Suprapubic skin (tissue), 4 donors: ENCODE measurements around the gene TRIM63. TPM values are rescaled to one million over a fixed set of nuclear protein-coding genes. Genes with fewer than 3 reads are reported as not detected.

ENCODE experiments used
- DNase-seq, 2 donors: peaks; one replicate each; pipeline ENCODE4 v3.0.0-alpha.2; 2019; ENCODE audit warnings: low spot score in 2 of 2
- H3K27ac ChIP-seq: fragments of 200-600 bp; sonication (generic); one replicate; pipeline ENCODE4 v1.5.1; 2019
- H3K27me3 ChIP-seq: fragments of 200-600 bp; sonication (generic); one replicate; pipeline ENCODE4 v1.5.1; 2019
- H3K36me3 ChIP-seq: fragments of 200-600 bp; sonication (generic); one replicate; pipeline ENCODE4 v1.5.1; 2019
- H3K4me1 ChIP-seq: fragments of 200-600 bp; sonication (generic); one replicate; pipeline ENCODE4 v1.5.1; 2019
- H3K4me3 ChIP-seq: fragments of 200-600 bp; sonication (generic); one replicate; pipeline ENCODE4 v1.5.1; 2019; ENCODE audit warnings: mild to moderate bottlenecking
- H3K9me3 ChIP-seq: fragments of 200-600 bp; sonication (generic); one replicate; pipeline ENCODE4 v1.5.1; 2019
- EP300 ChIP-seq: sonication (generic); formaldehyde crosslinking; IDR thresholded peaks from one replicate; pipeline ENCODE4 v1.6.1; 2017; ENCODE audit warnings: antibody characterized with exemption
- POLR2A ChIP-seq, 2 donors: fragments of 450-650 bp; IDR thresholded peaks; one replicate each; pipeline ENCODE4 v1.6.1; 2017; ENCODE audit warnings: antibody characterized with exemption in 2 of 2, mild to moderate bottlenecking in 2 of 2, moderate library complexity in 2 of 2
- POLR2AphosphoS5 ChIP-seq, 3 donors: sonication (generic); formaldehyde crosslinking; IDR thresholded peaks; one replicate each; pipeline ENCODE4 v1.6.1; 2017; ENCODE audit warnings: antibody characterized with exemption in 3 of 3
- WGBS: methylation state at CpG from one replicate; pipeline ENCODE4 v1.1.5; 2018; 5-methylcytosine and 5-hydroxymethylcytosine counted together
- total RNA-seq, 4 donors: library from RNA; depleted of rRNA; stranded (reverse); fragments of >200 nt; gene quantifications; one replicate each; pipeline ENCODE4 v1.1.0, GENCODE V29; 2016
- TF ChIP-seq, protein P1 (sequence below), 2 donors: fragments of 200-600 bp in 1 of 2; fragments of 450-650 bp in 1 of 2; sonication (generic) in 1 of 2; IDR thresholded peaks; one replicate each; pipeline ENCODE4 v1.5.1; 2016 to 2019; ENCODE audit warnings: antibody characterized with exemption in 2 of 2, mild to moderate bottlenecking in 1 of 2, moderate library complexity in 1 of 2

The TRIM63 gene
- total RNA-seq, 4 donors from 2014 or later = 0.42 to 2.4 (median 1.5) TPM

DNA sequence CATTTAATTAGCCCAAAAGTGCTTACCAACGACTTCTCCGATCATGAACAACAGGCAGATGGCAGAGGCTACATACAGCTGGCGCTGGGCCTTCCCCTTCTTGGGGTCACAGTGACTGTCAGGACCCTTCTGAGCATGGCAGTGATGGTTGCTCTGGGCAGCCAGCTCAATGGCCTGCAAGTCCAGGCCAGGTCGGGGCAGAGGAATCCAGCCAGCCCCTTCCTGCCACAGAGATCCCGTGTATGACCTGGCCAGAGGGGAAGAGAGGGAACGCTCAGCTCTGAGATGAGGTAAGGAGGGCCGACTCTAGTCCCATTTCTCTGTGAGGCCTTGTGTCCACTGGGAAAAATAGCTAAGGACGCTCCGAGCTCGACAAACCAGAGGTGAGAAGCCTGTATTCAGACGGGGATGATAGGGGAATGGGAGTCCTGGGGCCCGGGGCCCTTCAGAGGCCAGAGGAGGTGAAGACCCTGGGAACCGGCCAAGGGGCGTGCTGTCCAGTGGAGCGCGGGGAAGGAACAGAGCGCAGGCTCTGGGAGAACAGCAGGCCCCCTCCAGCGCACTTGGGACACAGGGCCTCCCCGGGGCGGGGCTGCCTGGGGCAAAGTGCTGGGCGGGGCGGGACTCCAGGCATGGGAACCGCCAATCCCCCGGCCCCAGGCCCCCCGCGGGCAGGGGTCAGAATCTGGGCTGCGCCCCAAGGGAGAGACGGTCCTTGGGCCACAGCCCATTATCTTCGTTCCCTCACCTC lies 22.3 kb downstream of the TRIM63 start:
- H3K4me1 ChIP-seq = peaks cover 20% of the 10 kb centered on the region
- no peak overlapping the region for H3K27ac ChIP-seq
- no peaks in the 10 kb centered on the region for H3K36me3 ChIP-seq
- 46% methylated on average over 18 of the region's 29 CpGs for WGBS
- peaks cover 75% of the 10 kb centered on the region for H3K27me3 ChIP-seq
- H3K4me3 ChIP-seq = peak overlapping the region; percentile 45
- H3K9me3 ChIP-seq = no peaks in the 10 kb centered on the region
- TF ChIP-seq, protein P1, sequence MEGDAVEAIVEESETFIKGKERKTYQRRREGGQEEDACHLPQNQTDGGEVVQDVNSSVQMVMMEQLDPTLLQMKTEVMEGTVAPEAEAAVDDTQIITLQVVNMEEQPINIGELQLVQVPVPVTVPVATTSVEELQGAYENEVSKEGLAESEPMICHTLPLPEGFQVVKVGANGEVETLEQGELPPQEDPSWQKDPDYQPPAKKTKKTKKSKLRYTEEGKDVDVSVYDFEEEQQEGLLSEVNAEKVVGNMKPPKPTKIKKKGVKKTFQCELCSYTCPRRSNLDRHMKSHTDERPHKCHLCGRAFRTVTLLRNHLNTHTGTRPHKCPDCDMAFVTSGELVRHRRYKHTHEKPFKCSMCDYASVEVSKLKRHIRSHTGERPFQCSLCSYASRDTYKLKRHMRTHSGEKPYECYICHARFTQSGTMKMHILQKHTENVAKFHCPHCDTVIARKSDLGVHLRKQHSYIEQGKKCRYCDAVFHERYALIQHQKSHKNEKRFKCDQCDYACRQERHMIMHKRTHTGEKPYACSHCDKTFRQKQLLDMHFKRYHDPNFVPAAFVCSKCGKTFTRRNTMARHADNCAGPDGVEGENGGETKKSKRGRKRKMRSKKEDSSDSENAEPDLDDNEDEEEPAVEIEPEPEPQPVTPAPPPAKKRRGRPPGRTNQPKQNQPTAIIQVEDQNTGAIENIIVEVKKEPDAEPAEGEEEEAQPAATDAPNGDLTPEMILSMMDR (IDR thresholded peaks at IDR 0.05) = no peak
- TF ChIP-seq EP300 (no peak), POLR2A (IDR thresholded peaks at IDR 0.05) (no peak), POLR2AphosphoS5 (IDR thresholded peaks at IDR 0.05) (no peak)
- no peak for DNase-seq

DNA sequence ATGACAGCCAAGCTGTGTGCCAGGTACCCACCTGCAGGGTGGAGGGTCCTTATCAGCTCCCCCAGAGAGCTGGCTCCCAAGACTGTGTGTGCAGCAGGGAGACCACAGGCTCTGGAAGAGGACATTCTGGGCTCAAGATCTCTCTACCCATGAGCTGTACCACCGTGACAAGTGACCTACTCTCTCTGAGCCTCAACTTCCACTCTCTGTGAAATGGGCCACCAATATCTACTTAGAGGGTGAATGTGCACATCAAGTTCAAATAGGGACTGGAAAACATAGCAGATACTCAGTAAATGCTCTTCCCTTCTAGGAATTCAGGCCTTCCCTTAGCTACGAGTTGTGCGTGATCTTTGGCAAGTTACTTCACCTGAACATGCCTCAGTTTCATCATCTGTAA lies 23.0 kb downstream of the TRIM63 start:
- 90% methylated on average over 3 of the region's 3 CpGs for WGBS
- H3K27ac ChIP-seq = no peak overlapping the region
- no peak for DNase-seq
- peaks cover 68% of the 10 kb centered on the region for H3K27me3 ChIP-seq
- no peaks in the 10 kb centered on the region for H3K9me3 ChIP-seq
- H3K4me1 ChIP-seq = peaks cover 20% of the 10 kb centered on the region
- H3K4me3 ChIP-seq = no peak overlapping the region
- TF ChIP-seq POLR2AphosphoS5 (IDR thresholded peaks at IDR 0.05) = no peak
- TF ChIP-seq EP300 = no peak
- no peak for TF ChIP-seq POLR2A (IDR thresholded peaks at IDR 0.05)
- TF ChIP-seq, protein P1 (IDR thresholded peaks at IDR 0.05) = no peak
- H3K36me3 ChIP-seq = no peaks in the 10 kb centered on the region

DNA sequence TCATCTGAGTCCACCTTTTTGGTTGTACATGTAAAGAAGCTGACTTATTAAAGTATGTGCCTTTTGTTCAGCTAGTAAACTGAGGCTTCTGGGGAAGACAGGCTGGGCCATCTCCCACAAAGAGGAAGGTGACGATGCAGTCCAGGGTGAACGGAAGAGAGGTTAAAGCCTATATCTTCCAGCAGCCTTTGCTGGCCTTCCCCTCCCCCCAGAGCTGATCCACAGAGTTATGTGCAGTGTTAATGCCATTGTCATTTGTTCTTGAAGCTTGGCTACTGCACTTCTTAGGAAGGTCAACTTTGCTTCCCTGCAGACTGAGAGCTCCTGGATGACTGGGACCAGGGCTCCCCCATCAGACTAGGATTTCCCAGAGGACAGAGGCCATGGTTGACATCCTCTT lies 23.7 kb downstream of the TRIM63 start:
- Histone ChIP-seq H3K4me3 (no peak overlapping the region), H3K27me3 (peaks cover 66% of the 10 kb centered on the region), H3K27ac (no peak overlapping the region), H3K9me3 (no peaks in the 10 kb centered on the region), H3K36me3 (no peaks in the 10 kb centered on the region), H3K4me1 (peaks cover 20% of the 10 kb centered on the region)
- TF ChIP-seq, protein P1 (IDR thresholded peaks at IDR 0.05) = no peak
- TF ChIP-seq EP300 (no peak), POLR2A (IDR thresholded peaks at IDR 0.05) (no peak), POLR2AphosphoS5 (IDR thresholded peaks at IDR 0.05) (no peak)
- DNase-seq = no peak
- 100% methylated on average over 2 of the region's 2 CpGs for WGBS

DNA sequence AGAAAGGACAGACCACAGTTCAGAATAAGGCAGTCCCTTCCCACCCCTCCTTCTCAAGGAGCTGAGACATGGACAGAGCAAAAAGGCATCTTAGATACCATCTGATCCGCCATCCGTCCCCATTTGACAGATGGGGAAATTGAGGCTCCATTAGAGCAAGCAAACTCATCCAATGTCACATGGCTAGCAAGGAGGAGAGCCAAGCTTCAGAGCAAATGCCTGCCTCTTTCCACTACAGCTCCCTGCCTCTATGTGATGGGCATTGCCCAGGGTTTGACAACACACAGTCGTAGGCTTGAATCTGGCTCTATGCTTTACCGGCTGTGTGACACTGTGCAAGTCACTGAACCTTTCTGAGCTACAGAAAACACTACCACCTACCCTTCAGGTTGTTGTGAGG lies 25.5 kb downstream of the TRIM63 start:
- TF ChIP-seq POLR2A (IDR thresholded peaks at IDR 0.05) (no peak), EP300 (no peak), POLR2AphosphoS5 (IDR thresholded peaks at IDR 0.05) (no peak)
- TF ChIP-seq, protein P1 (IDR thresholded peaks at IDR 0.05) = no peak
- no peaks in the 10 kb centered on the region for H3K9me3 ChIP-seq
- DNase-seq = no peak
- peaks cover 52% of the 10 kb centered on the region for H3K27me3 ChIP-seq
- H3K36me3 ChIP-seq = no peaks in the 10 kb centered on the region
- H3K27ac ChIP-seq = no peak overlapping the region
- WGBS = 73% methylated on average over 4 of the region's 4 CpGs
- H3K4me3 ChIP-seq = no peak overlapping the region
- H3K4me1 ChIP-seq = peaks cover 19% of the 10 kb centered on the region

DNA sequence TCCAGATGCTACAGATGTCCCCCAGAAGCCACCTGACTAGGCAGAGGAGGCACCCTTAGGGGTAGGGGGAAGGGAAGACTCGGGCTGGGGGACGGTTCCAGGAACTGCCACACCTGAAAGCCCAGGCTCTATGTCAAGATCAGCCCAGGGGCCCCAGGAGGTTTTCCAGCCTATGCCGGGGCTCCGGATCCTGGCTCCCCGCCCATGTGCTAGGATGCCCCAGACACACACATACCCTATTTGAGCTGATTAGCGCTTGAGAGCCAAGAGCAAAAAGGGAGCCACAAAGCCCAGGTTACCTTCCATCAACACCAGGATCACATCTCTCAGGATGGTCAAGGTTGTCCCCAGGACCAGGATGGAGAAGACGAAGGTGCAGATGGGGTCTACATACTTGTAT lies 26.0 kb downstream of the TRIM63 start:
- no peaks in the 10 kb centered on the region for H3K9me3 ChIP-seq
- H3K36me3 ChIP-seq = no peaks in the 10 kb centered on the region
- H3K4me3 ChIP-seq = no peak overlapping the region
- no peak for DNase-seq
- TF ChIP-seq, protein P1 (IDR thresholded peaks at IDR 0.05) = no peak
- no peak for TF ChIP-seq POLR2AphosphoS5 (IDR thresholded peaks at IDR 0.05)
- TF ChIP-seq EP300 = no peak
- no peak for TF ChIP-seq POLR2A (IDR thresholded peaks at IDR 0.05)
- H3K27ac ChIP-seq = no peak overlapping the region
- 64% methylated on average over 6 of the region's 7 CpGs for WGBS
- peaks cover 46% of the 10 kb centered on the region for H3K27me3 ChIP-seq
- peaks cover 15% of the 10 kb centered on the region for H3K4me1 ChIP-seq
